Activated T-cell treated with anti-CD3 and anti-CD28 coated beads, Interleukin-2, amount 50 U/mL, for 4 hours (primary cell): Measurements from ENCODE around the gene CCDC191. TPM values are rescaled to one million over a fixed set of nuclear protein-coding genes. Genes with fewer than 3 reads are reported as not detected.
A peak's percentile ranks its signal among the peaks of the same experiment; 100 is the strongest.

Experiments used
- ATAC-seq, 2 donors: fragments of 200-7000 bp; cut with Tn5 transposase; one replicate each; pipeline ENCODE4 v1.10.0; 2021
- DNase-seq: peaks from one replicate; pipeline ENCODE4 v3.0.0-alpha.2; 2020
- H3K27me3 Mint-ChIP-seq: one replicate; pipeline ENCODE4 v1.8.0; 2021; ENCODE audit warnings: low read depth, mixed read lengths
- H3K36me3 Mint-ChIP-seq: one replicate; pipeline ENCODE4 v1.8.0; 2022; ENCODE audit warnings: mixed read lengths; ENCODE audit not compliant: insufficient read depth
- H3K4me1 Mint-ChIP-seq: one replicate; pipeline ENCODE4 v1.8.0; 2021; ENCODE audit warnings: low read depth, mixed read lengths
- H3K4me3 Mint-ChIP-seq: one replicate; pipeline ENCODE4 v1.8.0; 2021; ENCODE audit warnings: mild to moderate bottlenecking, moderate library complexity, mixed read lengths
- H3K9me3 Mint-ChIP-seq: one replicate; pipeline ENCODE4 v1.8.0; 2021; ENCODE audit warnings: mixed read lengths
- total RNA-seq, 3 donors: library from RNA; stranded (reverse); gene quantifications; one replicate each; pipeline ENCODE4 v1.2.1, GENCODE V29; 2021

The CCDC191 gene
- total RNA-seq: 1 to 10 TPM in 1 of 3 donors, under 1 TPM in 2; 0.46 to 1.5 (median 0.53) TPM

- H3K4me3 Mint-ChIP-seq: peak within 1 kb of the TSS; percentile 89
- ATAC-seq (peak; percentile 99), DNase-seq (peak; percentile 98)
- no peaks in the 10 kb centered on the region for H3K27me3 Mint-ChIP-seq
- H3K9me3 Mint-ChIP-seq: no peaks in the 10 kb centered on the region
- H3K4me1 Mint-ChIP-seq: peaks cover 40% of the 10 kb centered on the region
- peaks cover 22% of the 10 kb centered on the region for H3K36me3 Mint-ChIP-seq
Observed at GRCh38 chr3:114056130-114057010, at the start of gene CCDC191, which contains the start of gene QTRT2. TSS of gene CCDC191 (minus strand) at chr3:114056526. CDS start at chr3:114056466, 60 bp downstream. TSS of gene QTRT2 (plus strand) at chr3:114056737. CDS start at chr3:114065258, 8,521 bp downstream.

- Mint-ChIP-seq H3K27me3 (peaks cover 1% of the 10 kb centered on the region), H3K4me1 (no peaks in the 10 kb centered on the region), H3K36me3 (no peaks in the 10 kb centered on the region), H3K9me3 (no peaks in the 10 kb centered on the region), H3K4me3 (no peak overlapping the region)
- no peak for ATAC-seq
- DNase-seq: no peak
Observed at GRCh38 chr3:114104414-114104813, 48.1 kb upstream of the CCDC191 start.

- H3K27me3 Mint-ChIP-seq: no peaks in the 10 kb centered on the region
- ATAC-seq: no peak
- no peaks in the 10 kb centered on the region for H3K9me3 Mint-ChIP-seq
- H3K36me3 Mint-ChIP-seq: no peaks in the 10 kb centered on the region
- no peak for DNase-seq
- no peak overlapping the region for H3K4me3 Mint-ChIP-seq
- H3K4me1 Mint-ChIP-seq: no peaks in the 10 kb centered on the region
Observed at GRCh38 chr3:114103858-114104257, 47.5 kb upstream of the CCDC191 start.

GRCh38 chr3:114103181-114103580 is 46.9 kb upstream of the CCDC191 start:
- Mint-ChIP-seq H3K4me3 (no peak overlapping the region), H3K9me3 (no peaks in the 10 kb centered on the region)
- no peak for ATAC-seq

GRCh38 chr3:114101101-114101500 is 44.8 kb upstream of the CCDC191 start:
- Mint-ChIP-seq H3K4me1 (no peaks in the 10 kb centered on the region), H3K36me3 (no peaks in the 10 kb centered on the region), H3K9me3 (no peaks in the 10 kb centered on the region), H3K4me3 (no peak overlapping the region), H3K27me3 (no peaks in the 10 kb centered on the region)
- ATAC-seq: no peak
- DNase-seq: no peak

More at GRCh38 chr3:114103181-114103580, 46.9 kb upstream of the CCDC191 start:
- H3K36me3 Mint-ChIP-seq: no peaks in the 10 kb centered on the region
- DNase-seq: no peak
- no peaks in the 10 kb centered on the region for H3K4me1 Mint-ChIP-seq
- H3K27me3 Mint-ChIP-seq: no peaks in the 10 kb centered on the region

GRCh38 chr3:114095796-114096195 is 39.5 kb upstream of the CCDC191 start:
- Mint-ChIP-seq H3K9me3 (no peaks in the 10 kb centered on the region), H3K27me3 (no peaks in the 10 kb centered on the region), H3K4me3 (no peak overlapping the region), H3K36me3 (no peaks in the 10 kb centered on the region), H3K4me1 (no peaks in the 10 kb centered on the region)
- ATAC-seq: no peak
- no peak for DNase-seq

GRCh38 chr3:114093596-114093995 is 37.3 kb upstream of the CCDC191 start:
- no peaks in the 10 kb centered on the region for H3K36me3 Mint-ChIP-seq
- no peaks in the 10 kb centered on the region for H3K27me3 Mint-ChIP-seq
- H3K9me3 Mint-ChIP-seq: no peaks in the 10 kb centered on the region
- no peaks in the 10 kb centered on the region for H3K4me1 Mint-ChIP-seq
- no peak overlapping the region for H3K4me3 Mint-ChIP-seq
- DNase-seq (no peak), ATAC-seq (no peak)

GRCh38 chr3:114093016-114093380 is 36.7 kb upstream of the CCDC191 start:
- DNase-seq: no peak
- H3K27me3 Mint-ChIP-seq: no peaks in the 10 kb centered on the region
- H3K4me3 Mint-ChIP-seq: no peak overlapping the region
- H3K36me3 Mint-ChIP-seq: no peaks in the 10 kb centered on the region
- no peaks in the 10 kb centered on the region for H3K9me3 Mint-ChIP-seq
- ATAC-seq: no peak
- H3K4me1 Mint-ChIP-seq: no peaks in the 10 kb centered on the region

GRCh38 chr3:114092151-114093015 is 36.1 kb upstream of the CCDC191 start:
- ATAC-seq: no peak
- H3K36me3 Mint-ChIP-seq: peaks cover 6% of the 10 kb centered on the region
- H3K9me3 Mint-ChIP-seq: no peaks in the 10 kb centered on the region
- no peak for DNase-seq
- no peaks in the 10 kb centered on the region for H3K27me3 Mint-ChIP-seq
- no peaks in the 10 kb centered on the region for H3K4me1 Mint-ChIP-seq
- H3K4me3 Mint-ChIP-seq: no peak overlapping the region

GRCh38 chr3:114089675-114090074 is 33.3 kb upstream of the CCDC191 start:
- no peaks in the 10 kb centered on the region for H3K27me3 Mint-ChIP-seq
- no peaks in the 10 kb centered on the region for H3K4me1 Mint-ChIP-seq
- ATAC-seq (no peak), DNase-seq (no peak)
- no peak overlapping the region for H3K4me3 Mint-ChIP-seq
- no peaks in the 10 kb centered on the region for H3K9me3 Mint-ChIP-seq
- peaks cover 27% of the 10 kb centered on the region for H3K36me3 Mint-ChIP-seq

GRCh38 chr3:114086356-114086755 is 30.0 kb upstream of the CCDC191 start:
- Mint-ChIP-seq H3K27me3 (no peaks in the 10 kb centered on the region), H3K4me1 (no peaks in the 10 kb centered on the region), H3K9me3 (no peaks in the 10 kb centered on the region), H3K4me3 (no peak overlapping the region), H3K36me3 (peaks cover 45% of the 10 kb centered on the region)
- DNase-seq (no peak), ATAC-seq (no peak)

GRCh38 chr3:114083112-114083511 is 26.8 kb upstream of the CCDC191 start:
- Mint-ChIP-seq H3K9me3 (no peaks in the 10 kb centered on the region), H3K27me3 (no peaks in the 10 kb centered on the region), H3K36me3 (peaks cover 67% of the 10 kb centered on the region)

GRCh38 chr3:114081037-114081436 is 24.7 kb upstream of the CCDC191 start:
- ATAC-seq (no peak), DNase-seq (no peak)
- Mint-ChIP-seq H3K27me3 (no peaks in the 10 kb centered on the region), H3K36me3 (peaks cover 67% of the 10 kb centered on the region), H3K9me3 (no peaks in the 10 kb centered on the region), H3K4me3 (no peak overlapping the region), H3K4me1 (no peaks in the 10 kb centered on the region)

More at GRCh38 chr3:114083112-114083511, 26.8 kb upstream of the CCDC191 start:
- no peak for DNase-seq
- no peak for ATAC-seq
- H3K4me3 Mint-ChIP-seq: no peak overlapping the region
- H3K4me1 Mint-ChIP-seq: no peaks in the 10 kb centered on the region

GRCh38 chr3:114080201-114080600 is 23.9 kb upstream of the CCDC191 start:
- Mint-ChIP-seq H3K9me3 (no peaks in the 10 kb centered on the region), H3K36me3 (peaks cover 63% of the 10 kb centered on the region), H3K4me3 (no peak overlapping the region), H3K27me3 (no peaks in the 10 kb centered on the region), H3K4me1 (no peaks in the 10 kb centered on the region)
- DNase-seq: no peak
- ATAC-seq: no peak
